GM19099 (cell line): ENCODE results near the gene DNASE1L1.

Source experiments
- POLR2A ChIP-seq: IDR thresholded peaks from 3 replicates; pipeline ENCODE4 v1.6.1; 2011; ENCODE audit warnings: low read depth; ENCODE audit not compliant: insufficient read length; ENCODE audit errors: extremely low read depth

DNASE1L1 gene

DNA sequence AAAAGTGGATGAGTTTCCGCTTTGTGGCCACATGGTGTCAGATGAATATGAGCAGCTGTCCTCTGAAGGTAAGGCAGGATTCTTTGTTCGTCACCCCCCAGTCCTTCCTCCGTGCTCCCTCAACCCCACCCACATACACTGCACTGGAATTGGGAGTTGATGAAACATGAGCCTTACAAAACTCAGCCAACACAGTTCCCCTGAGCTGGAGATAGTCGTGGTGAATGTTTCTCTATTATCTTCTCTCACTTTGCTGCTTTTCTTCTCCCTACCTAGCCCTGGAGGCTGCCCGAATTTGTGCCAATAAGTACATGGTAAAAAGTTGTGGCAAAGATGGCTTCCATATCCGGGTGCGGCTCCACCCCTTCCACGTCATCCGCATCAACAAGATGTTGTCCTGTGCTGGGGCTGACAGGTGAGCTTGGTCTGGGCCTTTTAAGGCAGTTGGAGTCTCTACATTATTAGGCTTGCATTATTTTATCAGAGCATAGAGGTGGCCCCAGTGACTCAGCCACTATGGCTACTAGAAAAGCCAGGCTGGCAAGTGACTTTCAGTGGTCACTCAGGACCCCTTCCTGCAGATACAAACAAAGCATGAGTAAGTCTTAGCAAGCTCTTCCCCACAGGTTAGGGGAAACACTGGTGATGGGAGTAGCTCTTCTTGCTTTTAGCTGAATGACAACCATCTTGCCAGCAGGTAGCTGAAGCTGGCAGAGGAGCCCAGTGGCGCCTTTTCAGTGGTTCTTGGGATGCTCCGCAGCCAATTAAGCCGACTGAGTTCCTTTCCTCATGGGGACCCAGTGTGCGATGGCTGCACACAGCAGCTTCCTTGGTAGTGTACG is 9.3 kb downstream of the DNASE1L1 start:
- no peak for TF ChIP-seq POLR2A

DNA sequence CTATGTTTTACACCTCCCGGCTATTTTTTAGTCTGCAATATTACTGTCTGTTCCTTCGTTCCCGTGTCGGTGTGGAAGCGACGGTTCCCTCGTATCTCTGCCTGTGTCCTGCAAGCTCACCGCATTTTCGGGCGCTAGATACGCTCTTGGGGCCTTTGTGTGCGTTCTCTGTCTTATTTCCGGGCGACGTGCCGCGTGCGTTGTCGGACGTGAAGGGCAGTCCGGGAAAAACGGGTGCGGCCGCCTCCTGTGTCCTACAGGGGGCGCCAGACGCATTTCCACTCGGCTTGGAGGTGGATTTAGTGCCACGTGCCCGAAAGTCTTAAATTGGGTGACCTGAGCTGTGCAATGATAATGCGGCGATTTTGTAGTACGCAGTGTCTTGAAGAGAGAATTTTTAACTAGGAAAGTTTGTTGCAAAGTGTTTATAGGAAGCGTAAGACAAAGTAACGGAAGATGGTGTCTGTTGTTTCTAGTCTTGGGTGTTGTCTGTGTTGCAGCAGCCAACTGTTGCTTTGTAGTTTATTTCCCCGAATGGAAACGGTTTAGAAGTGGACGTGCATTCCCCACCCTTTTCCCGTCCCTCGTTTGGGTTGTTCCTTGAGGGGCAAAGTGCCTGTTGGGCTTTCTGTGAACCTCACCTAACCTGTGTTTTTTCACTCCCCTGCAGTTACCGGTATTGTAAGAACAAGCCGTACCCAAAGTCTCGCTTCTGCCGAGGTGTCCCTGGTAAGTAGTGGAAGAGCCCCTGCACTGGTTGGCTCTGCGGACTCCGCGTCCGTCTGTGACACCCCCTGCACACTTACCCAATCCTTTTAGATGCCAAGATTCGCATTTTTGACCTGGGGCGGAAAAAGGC is 10.2 kb downstream of the DNASE1L1 start:
- no peak for TF ChIP-seq POLR2A

DNA sequence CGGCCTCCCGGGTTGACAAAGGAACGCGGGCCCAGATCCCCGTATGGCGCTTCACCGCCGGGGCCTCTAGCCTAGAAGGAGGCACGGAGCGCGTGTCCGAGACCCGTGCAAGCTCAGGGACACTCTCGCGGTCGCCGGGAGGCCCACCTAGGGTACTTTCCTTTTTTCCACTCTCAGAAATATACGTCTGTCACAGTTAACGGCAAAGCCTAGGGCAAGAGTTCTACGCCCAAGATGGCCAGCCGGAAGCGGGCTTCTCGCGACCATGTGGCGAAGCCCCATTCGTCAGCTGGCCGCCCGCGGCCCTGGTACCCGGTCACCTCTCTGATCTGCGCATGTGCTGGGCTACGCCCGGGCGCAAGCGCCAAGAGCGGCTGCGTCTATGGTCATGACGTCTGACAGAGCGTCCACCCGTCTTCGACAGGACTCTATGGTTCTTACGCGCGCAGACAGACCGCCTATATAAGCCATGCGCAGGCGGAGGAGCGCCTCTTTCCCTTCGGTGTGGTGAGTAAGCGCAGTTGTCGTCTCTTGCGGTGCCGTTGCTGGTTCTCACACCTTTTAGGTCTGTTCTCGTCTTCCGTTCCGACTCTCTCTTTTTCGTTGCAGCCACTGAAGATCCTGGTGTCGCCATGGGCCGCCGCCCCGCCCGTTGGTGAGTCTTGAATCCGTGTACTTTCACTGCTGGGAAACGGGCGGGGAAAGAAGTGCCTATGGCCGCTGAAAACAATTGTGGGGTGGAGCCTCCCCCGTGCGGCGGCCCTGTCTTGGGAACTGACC is 11.0 kb downstream of the DNASE1L1 start, which contains the start of gene RPL10:
Gene RPL10 (plus strand): TSS at position 490 of the 780 bp plus-strand sequence. CDS start 143 bp downstream, at position 633.
- peak; percentile 99 for TF ChIP-seq POLR2A

DNA sequence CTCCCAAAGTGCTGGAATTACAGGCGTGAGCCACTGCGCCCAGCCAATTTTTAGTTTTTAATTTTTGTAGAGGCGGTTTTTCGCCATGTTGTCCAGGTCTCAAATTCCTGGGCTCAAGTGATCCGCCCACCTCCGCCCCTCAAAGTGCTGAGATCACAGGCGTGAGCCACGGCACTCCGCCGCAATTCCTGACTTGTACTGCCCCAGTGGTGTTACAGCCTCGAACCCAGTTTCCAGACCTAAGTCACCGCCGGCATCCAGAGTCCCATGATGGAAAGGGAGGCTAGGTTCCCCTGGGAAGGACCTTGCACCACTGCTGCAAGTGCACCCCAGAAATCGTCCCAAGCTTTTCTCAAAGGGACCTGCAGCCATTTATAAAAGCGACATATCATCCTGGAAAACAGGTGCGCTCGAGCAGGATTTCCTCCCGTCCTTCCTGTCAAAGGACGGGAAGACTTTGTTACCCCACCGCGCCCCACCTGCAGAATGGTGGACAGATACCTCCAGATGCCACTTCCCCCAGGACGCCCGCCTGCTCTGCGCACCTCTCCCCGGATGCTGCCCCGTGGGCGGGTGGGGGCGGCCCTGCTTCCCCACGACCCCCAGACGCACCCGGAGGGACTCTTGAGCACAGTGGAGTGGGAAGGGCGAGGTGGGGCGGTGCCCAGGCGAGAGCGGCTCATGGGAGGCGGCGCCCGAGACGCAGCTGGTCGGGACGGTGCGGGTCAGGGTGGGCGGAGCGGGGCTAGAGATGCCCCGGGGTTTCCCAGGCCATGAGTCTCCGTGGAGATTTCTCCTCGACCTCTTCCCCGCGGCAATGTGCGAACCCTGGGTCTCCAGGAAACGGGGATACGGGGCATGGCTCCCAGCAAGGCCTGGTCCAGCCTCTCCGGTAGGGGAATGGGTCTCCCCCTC is 11.8 kb downstream of the DNASE1L1 start:
- peak; percentile 50 for TF ChIP-seq POLR2A

DNA sequence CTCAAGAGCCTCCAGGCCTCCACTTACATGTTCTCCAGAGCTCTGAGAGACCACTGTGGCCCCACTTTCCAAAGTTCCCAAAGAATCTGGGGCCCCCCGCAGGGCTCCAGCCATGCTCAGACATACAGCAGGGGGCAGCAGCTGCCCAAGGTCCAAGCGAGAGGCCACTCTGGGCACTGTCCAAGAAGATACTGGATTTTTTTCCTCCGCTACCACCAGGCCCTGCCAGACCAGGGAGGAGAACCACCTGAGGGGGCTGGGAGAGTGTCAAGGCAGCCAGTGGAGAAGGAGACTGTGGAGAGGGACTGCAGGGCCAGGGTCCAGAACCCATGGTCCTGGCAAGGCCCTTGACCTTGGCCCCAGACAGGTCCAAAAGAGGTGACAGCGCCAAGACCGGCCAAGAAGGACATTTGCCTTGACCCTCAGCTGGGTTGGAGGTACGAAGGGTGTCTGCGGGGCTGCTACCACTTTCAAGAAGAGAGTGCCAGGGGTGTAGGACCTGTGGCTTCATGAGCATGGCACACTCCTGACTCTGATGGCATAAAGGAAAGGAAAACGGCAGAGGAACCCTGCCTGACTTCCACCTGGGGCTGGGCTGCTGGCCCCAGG is 24.7 kb downstream of the DNASE1L1 start:
- no peak for TF ChIP-seq POLR2A

DNA sequence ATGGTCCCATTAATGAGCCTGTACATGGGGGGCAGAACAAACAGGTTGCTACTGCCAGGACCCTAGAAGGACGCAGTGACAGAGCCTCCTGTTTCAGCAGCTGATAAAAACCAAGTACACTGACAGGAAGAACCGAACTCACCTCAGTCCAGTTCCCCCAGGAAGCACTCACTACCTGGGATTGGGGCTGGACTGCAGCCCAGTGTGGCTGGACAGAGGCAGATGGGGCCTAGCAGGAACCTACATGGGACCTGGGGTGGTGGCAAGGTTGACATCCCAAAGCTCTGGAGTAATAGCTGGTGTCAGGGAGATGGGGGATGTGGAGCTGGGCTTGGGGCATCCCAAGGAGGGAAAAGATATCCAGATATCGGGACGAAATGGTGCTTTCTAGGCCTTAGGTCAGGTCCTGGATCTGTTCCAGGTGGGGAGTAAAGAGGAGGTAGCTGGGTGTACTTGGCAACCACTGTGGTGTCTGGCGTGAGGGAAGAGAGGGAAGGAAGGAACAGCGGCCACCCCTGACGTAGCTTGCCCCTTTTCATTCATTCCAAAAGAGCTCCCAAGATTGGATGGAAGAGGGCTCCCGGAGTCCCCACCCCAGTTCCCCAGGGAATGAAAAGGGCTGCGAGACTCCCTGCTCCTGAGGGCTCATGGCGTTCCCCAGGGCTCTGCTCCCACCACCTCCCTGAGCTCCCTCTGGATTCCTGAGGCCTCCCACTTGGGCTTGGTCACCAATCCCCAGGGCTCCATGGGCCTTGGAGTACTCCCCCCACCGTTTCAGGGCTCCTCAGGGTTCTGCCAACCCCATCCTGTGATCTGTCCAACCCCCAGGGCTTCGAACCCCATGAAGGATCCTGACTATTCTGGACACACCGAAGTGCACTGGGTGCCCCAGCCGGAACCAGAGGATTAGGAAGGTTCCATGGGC is 25.4 kb downstream of the DNASE1L1 start:
- no peak for TF ChIP-seq POLR2A

DNA sequence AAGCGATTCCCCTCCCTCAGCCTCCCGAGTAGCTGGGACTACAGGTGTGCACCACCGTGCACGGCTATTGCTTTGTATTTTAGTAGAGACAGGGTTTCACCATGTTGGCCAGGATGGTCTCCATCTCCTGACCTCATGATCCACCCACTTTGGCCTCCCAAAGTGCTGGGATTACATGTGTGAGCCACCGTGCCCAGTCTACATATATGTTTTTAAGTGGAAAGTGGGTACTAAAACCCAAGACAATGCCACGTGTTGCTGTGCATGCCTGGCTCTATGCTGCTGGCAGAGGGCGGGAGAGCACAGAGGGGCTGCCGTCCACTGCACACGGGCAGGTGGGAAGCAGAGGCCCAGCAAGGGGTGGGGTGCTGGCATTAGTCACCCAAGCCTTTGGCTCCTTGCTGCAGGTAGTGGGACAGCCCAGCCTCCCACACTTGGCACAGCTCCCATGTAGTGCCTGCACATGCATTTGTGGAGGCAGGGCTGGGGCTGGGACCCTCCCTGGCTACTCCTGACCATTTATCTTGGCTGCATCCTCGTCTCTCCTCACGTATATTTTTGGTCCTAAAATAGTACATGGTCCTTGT is 26.5 kb downstream of the DNASE1L1 start:
- TF ChIP-seq POLR2A, result peak; percentile 19

DNA sequence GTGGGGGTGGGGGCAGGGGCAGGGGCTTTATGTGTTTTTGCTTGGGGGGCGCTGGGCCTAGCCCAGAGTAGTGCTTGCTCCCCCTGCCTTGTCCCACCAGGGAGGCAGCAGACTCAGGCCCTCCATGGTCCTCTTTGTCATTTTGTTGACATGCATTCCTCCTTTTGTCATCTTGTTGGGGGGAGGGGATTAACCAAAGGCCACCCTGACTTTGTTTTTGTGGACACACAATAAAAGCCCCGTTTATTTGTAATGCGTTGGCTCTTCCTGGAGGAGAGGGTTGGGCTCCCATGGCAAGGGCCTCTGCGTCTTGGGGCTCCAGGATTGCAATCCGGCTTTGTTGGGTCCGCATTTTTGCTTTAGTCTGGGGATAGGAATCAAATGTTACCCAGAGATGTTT is 27.8 kb downstream of the DNASE1L1 start:
- TF ChIP-seq POLR2A, result no peak

DNA sequence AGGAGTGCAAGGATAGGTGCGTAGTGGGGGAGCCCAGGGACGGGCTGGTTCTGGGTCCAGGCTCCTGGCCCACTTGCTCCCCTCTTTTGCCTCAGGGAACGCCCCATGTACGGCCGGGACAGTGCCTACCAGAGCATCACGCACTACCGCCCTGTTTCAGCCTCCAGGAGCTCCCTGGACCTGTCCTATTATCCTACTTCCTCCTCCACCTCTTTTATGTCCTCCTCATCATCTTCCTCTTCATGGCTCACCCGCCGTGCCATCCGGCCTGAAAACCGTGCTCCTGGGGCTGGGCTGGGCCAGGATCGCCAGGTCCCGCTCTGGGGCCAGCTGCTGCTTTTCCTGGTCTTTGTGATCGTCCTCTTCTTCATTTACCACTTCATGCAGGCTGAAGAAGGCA is 28.3 kb downstream of the DNASE1L1 start:
- TF ChIP-seq POLR2A, result no peak

DNA sequence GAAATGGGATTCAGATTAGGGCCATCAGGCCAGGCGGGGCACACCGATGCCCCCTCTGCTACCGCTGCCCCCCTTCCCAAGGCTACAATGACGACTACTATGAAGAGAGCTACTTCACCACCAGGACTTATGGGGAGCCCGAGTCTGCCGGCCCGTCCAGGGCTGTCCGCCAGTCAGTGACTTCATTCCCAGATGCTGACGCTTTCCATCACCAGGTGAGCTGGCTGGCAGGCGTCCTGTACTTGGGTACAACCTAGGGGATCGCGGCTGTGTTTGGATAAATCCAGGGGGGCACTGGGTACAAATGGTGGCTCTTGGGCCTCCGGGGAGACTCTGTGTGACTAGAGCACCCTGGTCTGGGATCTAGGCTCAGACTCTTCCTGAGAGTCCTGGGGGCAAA is 28.9 kb downstream of the DNASE1L1 start:
- TF ChIP-seq POLR2A, result no peak

DNA sequence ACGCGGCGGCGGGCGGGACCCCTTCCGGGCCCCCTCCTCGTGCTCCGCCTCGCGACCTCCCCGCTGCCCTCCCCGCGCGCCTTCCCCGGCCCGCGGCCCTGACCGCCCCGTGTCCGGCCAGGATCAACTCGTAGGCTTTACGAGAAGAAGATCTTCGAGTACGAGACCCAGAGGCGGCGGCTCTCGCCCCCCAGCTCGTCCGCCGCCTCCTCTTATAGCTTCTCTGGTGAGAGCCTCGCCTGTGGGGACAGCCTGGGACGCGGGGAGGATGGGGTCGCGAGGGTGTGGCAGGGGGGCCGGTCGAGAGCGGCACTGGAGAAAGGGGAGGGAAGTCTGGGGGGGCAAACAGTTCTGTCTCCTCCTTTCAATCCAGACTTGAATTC is 29.5 kb downstream of the DNASE1L1 start:
- TF ChIP-seq POLR2A, result no peak
